GM12878 (cell line): ENCODE measurements around the gene ATP5F1D. TPM values are rescaled to one million over a fixed set of nuclear protein-coding genes. Genes with fewer than 3 reads are reported as not detected.
A peak's percentile ranks its signal among the peaks of the same experiment; 100 is the strongest.

ENCODE experiments used
- ATAC-seq: fragments of 200-7000 bp; cut with Tn5 transposase; 3 replicates; pipeline ENCODE4 v1.9.1; 2020; ENCODE audit warnings: mild to moderate bottlenecking, moderate library complexity
- BruUV-seq: library from RNA; stranded (reverse); fragments of 400-500 nt; replicated peaks from 2 replicates; lab custom pipeline; 2021; lab: Mats Ljungman, UMichigan
- CTCF ChIA-PET: fragments of 300-600 bp; sonication (Branson Sonifier 250); formaldehyde crosslinking; extraction: SDS; loops from one replicate; lab custom pipeline; 2021; ENCODE audit warnings: inconsistent platforms; lab: Yijun Ruan, JAX
- POLR2A ChIA-PET: fragments of 350-600 bp; formaldehyde crosslinking; extraction: SDS; loops from one replicate; lab custom pipeline; 2021; ENCODE audit warnings: inconsistent platforms; lab: Charles Lee
- RAD21 ChIA-PET: fragments of 300-600 bp; sonication (Branson Sonifier 250); formaldehyde crosslinking; loops from one replicate; lab custom pipeline; 2023; ENCODE audit warnings: antibody characterized with exemption; ENCODE audit not compliant: unreplicated experiment; lab: Charles Lee
- SMC1A ChIA-PET: fragments of 300-600 bp; sonication (Branson Sonifier 250); formaldehyde crosslinking; loops from one replicate; lab custom pipeline; 2023; ENCODE audit not compliant: unreplicated experiment, uncharacterized antibody; lab: Charles Lee
- DNase-seq: peaks from one replicate; pipeline ENCODE4 v3.0.0-alpha.2; 2011; ENCODE audit warnings: low read depth, low spot score
- FAIRE-seq: peaks from 3 replicates; lab custom pipeline; 2011; peaks lifted over from hg19 to GRCh38; lab: Jason Lieb, UNC
- H2AFZ ChIP-seq: 2 replicates; pipeline ENCODE4 v1.6.0; 2011; ENCODE audit warnings: low read depth, low read length, control low read depth; ENCODE audit not compliant: control insufficient read depth
- H3K27ac ChIP-seq: 2 replicates; pipeline ENCODE4 v1.5.1; 2011; ENCODE audit warnings: control low read depth; ENCODE audit not compliant: control insufficient read depth, insufficient read depth
- H3K27me3 ChIP-seq, 2 experiments: replicated peaks in 1 of 2; 2 replicates each; pipeline versions ENCODE4 v1.6.0 to v1.6.1; 2011; ENCODE audit warnings: low read length in 1 of 2; ENCODE audit not compliant: control insufficient read depth in 2 of 2, insufficient read depth in 2 of 2
- H3K36me3 ChIP-seq, 2 experiments: 2 replicates each; pipeline ENCODE4 v1.5.1; 2011; ENCODE audit warnings: low read length in 1 of 2; ENCODE audit not compliant: control insufficient read depth in 2 of 2, insufficient read depth in 2 of 2
- H3K4me1 ChIP-seq: 2 replicates; pipeline ENCODE4 v1.6.1; 2011; ENCODE audit warnings: mild to moderate bottlenecking, low read length, moderate library complexity, mixed read lengths; ENCODE audit not compliant: control insufficient read depth, insufficient read depth
- H3K4me2 ChIP-seq: 2 replicates; pipeline ENCODE4 v1.6.0; 2011; ENCODE audit warnings: control low read depth; ENCODE audit not compliant: control insufficient read depth, insufficient read depth
- H3K4me3 ChIP-seq: fragments of 200-600 bp; sonication (generic); 2 replicates; pipeline ENCODE4 v1.5.1; 2016
- H3K79me2 ChIP-seq: 2 replicates; pipeline ENCODE4 v1.6.0; 2011; ENCODE audit warnings: low read length; ENCODE audit not compliant: control insufficient read depth, insufficient read depth
- H3K9ac ChIP-seq: 2 replicates; pipeline ENCODE4 v1.8.0; 2011; ENCODE audit warnings: low read length, control low read depth, mixed read lengths; ENCODE audit not compliant: control insufficient read depth, insufficient read depth
- H3K9me3 ChIP-seq: replicated peaks from 3 replicates; pipeline ENCODE4 v1.5.1; 2011; ENCODE audit warnings: mild to moderate bottlenecking, low read length; ENCODE audit not compliant: control insufficient read depth, insufficient read depth
- H4K20me1 ChIP-seq: 2 replicates; pipeline ENCODE4 v1.6.0; 2011; ENCODE audit not compliant: control insufficient read depth, insufficient read depth
- JUND ChIP-seq: IDR thresholded peaks from 2 replicates; pipeline ENCODE4 v1.6.1; 2012; ENCODE audit warnings: low read depth, mild to moderate bottlenecking, low read length, improper control_type of control experiment, moderate library complexity
- WGBS: methylation state at CpG from one replicate; pipeline ENCODE4 v1.1.6; 2016; ENCODE audit warnings: low lambda C conversion rate; ENCODE audit not compliant: insufficient replicate concordance, insufficient coverage; ENCODE audit errors: missing lambda C conversion rate; 5-methylcytosine and 5-hydroxymethylcytosine counted together
- in situ Hi-C: fragments of 300-500 bp; cut with MboI; formaldehyde crosslinking; loops from 9 replicates; pipeline ENCODE4 v1.14.3; 2018; ENCODE audit warnings: mixed read lengths
- intact Hi-C: fragments of 100-400 bp; cut with micrococcal nuclease; formaldehyde crosslinking; loops from one replicate; pipeline ENCODE4 v1.14.2; 2022; ENCODE audit not compliant: unreplicated experiment
- polyA plus RNA-seq, 11 experiments: library from polyadenylated mRNA; depleted of rRNA in 4 of 11; unstranded in 6 of 11; stranded (reverse) in 5 of 11; fragments of >200 nt; fragmentation: Nextera tagmentation in 4 of 11; fragmentation: Illumina TruSeq in 1 of 11; extraction: Ambion mirVana in 4 of 11; extraction: Trizol in 1 of 11; gene quantifications; 1 replicate in 1 of 11; 2 replicates in 10 of 11; pipeline versions ENCODE4 v1.2.1 to v1.2.3, GENCODE V29; 2011 to 2016; ENCODE audit warnings: inconsistent platforms in 2 of 11, missing spikeins in 2 of 11, low read depth in 1 of 11
- total RNA-seq, 4 experiments: library from RNA; depleted of rRNA in 3 of 4; stranded (reverse); fragments of >200 nt in 3 of 4; fragmentation: Illumina TruSeq in 1 of 4; extraction: Trizol in 1 of 4; gene quantifications; 2 replicates each; pipeline versions ENCODE4 v1.2.1 to v1.2.3, GENCODE V29; 2013 to 2021
- TF ChIP-seq, protein P1 (sequence below), 3 experiments: IDR thresholded peaks in 2 of 3; conservative IDR thresholded peaks in 1 of 3; 2 replicates each; pipeline ENCODE4 v1.5.1; 2011; ENCODE audit warnings: low read depth in 3 of 3, low read length in 3 of 3, mild to moderate bottlenecking in 3 of 3, control low read depth in 2 of 3, moderate library complexity in 2 of 3, inconsistent platforms in 1 of 3, mixed read lengths in 1 of 3; ENCODE audit not compliant: control insufficient read depth in 2 of 3, insufficient read depth in 1 of 3; ENCODE audit errors: extremely low read depth in 1 of 3

The ATP5F1D gene
- total and polyA plus RNA-seq, 10 of the 15 experiments (the other 5 are each of a cell fraction or from before 2014, with no cell fraction given): 7.2 to 357 (median 49.5) TPM

GRCh38 chr19:1220477-1220930, 21.0 kb upstream of the ATP5F1D start:
- peaks cover 9% of the 10 kb centered on the region for H3K79me2 ChIP-seq
- TF ChIP-seq, protein P1, sequence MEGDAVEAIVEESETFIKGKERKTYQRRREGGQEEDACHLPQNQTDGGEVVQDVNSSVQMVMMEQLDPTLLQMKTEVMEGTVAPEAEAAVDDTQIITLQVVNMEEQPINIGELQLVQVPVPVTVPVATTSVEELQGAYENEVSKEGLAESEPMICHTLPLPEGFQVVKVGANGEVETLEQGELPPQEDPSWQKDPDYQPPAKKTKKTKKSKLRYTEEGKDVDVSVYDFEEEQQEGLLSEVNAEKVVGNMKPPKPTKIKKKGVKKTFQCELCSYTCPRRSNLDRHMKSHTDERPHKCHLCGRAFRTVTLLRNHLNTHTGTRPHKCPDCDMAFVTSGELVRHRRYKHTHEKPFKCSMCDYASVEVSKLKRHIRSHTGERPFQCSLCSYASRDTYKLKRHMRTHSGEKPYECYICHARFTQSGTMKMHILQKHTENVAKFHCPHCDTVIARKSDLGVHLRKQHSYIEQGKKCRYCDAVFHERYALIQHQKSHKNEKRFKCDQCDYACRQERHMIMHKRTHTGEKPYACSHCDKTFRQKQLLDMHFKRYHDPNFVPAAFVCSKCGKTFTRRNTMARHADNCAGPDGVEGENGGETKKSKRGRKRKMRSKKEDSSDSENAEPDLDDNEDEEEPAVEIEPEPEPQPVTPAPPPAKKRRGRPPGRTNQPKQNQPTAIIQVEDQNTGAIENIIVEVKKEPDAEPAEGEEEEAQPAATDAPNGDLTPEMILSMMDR (IDR thresholded peaks at IDR 0.05 in 2 of 3, conservative IDR thresholded peaks at IDR 0.05 in 1 of 3; ENCODE audit: control insufficient read depth in 2 of 3, extremely low read depth in 1 of 3, insufficient read depth in 1 of 3, low read depth in 3 of 3, low read length in 3 of 3): 0 out of 6 replicates have a peak, but pooled peaks of 1 of the 3 experiments have one; percentile 20
- TF ChIP-seq JUND: no peak
- TF ChIP-seq, all 136 proteins: peak for 1
- ChIA-PET CTCF (interaction anchor here (0.7 to 1.4 kb wide), 2 partner anchors 24 to 28 kb away, joined by 3 to 6 read pairs; no protein-coding TSS in a partner anchor), POLR2A (no interaction called here), RAD21 (interaction anchor here (1.0 kb wide), 1 partner anchor 18 kb away, joined by 3 read pairs; no protein-coding TSS in a partner anchor), SMC1A (no interaction called here)
- H3K4me1 ChIP-seq: no peaks in the 10 kb centered on the region
- no peak overlapping the region for H3K4me2 ChIP-seq
- in situ Hi-C loops: no loop called here
- no peak overlapping the region for H3K27ac ChIP-seq
- DNase-seq (no peak), FAIRE-seq (no peak), ATAC-seq (no peak)
- H3K9ac ChIP-seq: no peak overlapping the region
- no peaks in the 10 kb centered on the region for H3K27me3 ChIP-seq
- H3K36me3 ChIP-seq: peaks cover 7 to 21% of the 10 kb centered on the region in 2 experiments; a peak in 3 of 4 replicates
- BruUV-seq: no TSS peak
- no peaks in the 10 kb centered on the region for H4K20me1 ChIP-seq
- no peak overlapping the region for H2AFZ ChIP-seq
- intact Hi-C loops: no loop called here
- no peaks in the 10 kb centered on the region for H3K9me3 ChIP-seq
- WGBS: 86% methylated on average over 33 of the region's 33 CpGs
- H3K4me3 ChIP-seq: no peak overlapping the region
